Bronchial epithelial cell (primary cell): ENCODE data around the gene DDX3X. TPM values are rescaled to one million over a fixed set of nuclear protein-coding genes. Genes with fewer than 3 reads are reported as not detected.
A peak's percentile ranks its signal among the peaks of the same experiment; 100 is the strongest.
"Not testable (repeated sequence)": the region's sequence is repeated elsewhere in the genome, so short reads cannot be mapped to it uniquely, and the experiment has no call there.

Source experiments
- DNase-seq: peaks from one replicate; pipeline ENCODE4 v3.0.0-alpha.2; 2010; ENCODE audit warnings: low read depth
- FAIRE-seq: peaks from 2 replicates; lab custom pipeline; 2011; peaks lifted over from hg19 to GRCh38; lab: Jason Lieb, UNC
- H3K27me3 ChIP-seq: 2 replicates; pipeline ENCODE4 v1.5.1; 2011; ENCODE audit warnings: low read length; ENCODE audit not compliant: control insufficient read depth, insufficient read depth
- H3K36me3 ChIP-seq: 2 replicates; pipeline ENCODE4 v1.5.1; 2011; ENCODE audit warnings: low read length; ENCODE audit not compliant: control insufficient read depth, insufficient read depth
- H3K4me3 ChIP-seq: 2 replicates; pipeline ENCODE4 v1.5.1; 2011; ENCODE audit warnings: mild to moderate bottlenecking, low read depth, low read length, control low read depth
- CTCF ChIP-seq: IDR thresholded peaks from 2 replicates; pipeline ENCODE4 v1.5.1; 2011; ENCODE audit warnings: mild to moderate bottlenecking, moderate library complexity, low read length, control low read depth, inconsistent platforms; ENCODE audit not compliant: insufficient read depth, severe bottlenecking
- total RNA-seq: library from RNA; depleted of rRNA; stranded (reverse); fragments of >200 nt; gene quantifications from 2 replicates; pipeline ENCODE4 v1.2.1, GENCODE V29; 2014

DDX3X gene
- total RNA-seq, 1 donor from 2014 or later, result 239 TPM

- DNase-seq (no peak), FAIRE-seq (no peak)
- no peaks in the 10 kb centered on the region for H3K36me3 ChIP-seq
- no peak overlapping the region for H3K4me3 ChIP-seq
- TF ChIP-seq CTCF, result no peak
- H3K27me3 ChIP-seq, result no peaks in the 10 kb centered on the region
Measured at GRCh38 chrX:41388543-41388942, 54.6 kb downstream of the DDX3X start.

GRCh38 chrX:41389311-41389888 lies 55.4 kb downstream of the DDX3X start:
- no peaks in the 10 kb centered on the region for H3K27me3 ChIP-seq
- FAIRE-seq (peak; percentile 43), DNase-seq (no peak)
- no peaks in the 10 kb centered on the region for H3K36me3 ChIP-seq
- no peak for TF ChIP-seq CTCF
- H3K4me3 ChIP-seq, result no peak overlapping the region

GRCh38 chrX:41390576-41390975 lies 56.6 kb downstream of the DDX3X start:
- not testable (repeated sequence) for H3K27me3 ChIP-seq, H3K4me3 ChIP-seq, H3K36me3 ChIP-seq, FAIRE-seq, DNase-seq

- FAIRE-seq (no peak), DNase-seq (peak; percentile 76)
- no peaks in the 10 kb centered on the region for H3K27me3 ChIP-seq
- no peak for TF ChIP-seq CTCF
- no peak overlapping the region for H3K4me3 ChIP-seq
- H3K36me3 ChIP-seq, result no peaks in the 10 kb centered on the region
Measured at GRCh38 chrX:41391606-41392005, 57.6 kb downstream of the DDX3X start.

- DNase-seq (no peak), FAIRE-seq (no peak)
- no peak for TF ChIP-seq CTCF
- Histone ChIP-seq H3K4me3 (no peak overlapping the region), H3K27me3 (no peaks in the 10 kb centered on the region), H3K36me3 (no peaks in the 10 kb centered on the region)
Measured at GRCh38 chrX:41394293-41394692, 60.3 kb downstream of the DDX3X start.

- FAIRE-seq (no peak), DNase-seq (no peak)
- no peak overlapping the region for H3K4me3 ChIP-seq
- TF ChIP-seq CTCF, result no peak
- H3K27me3 ChIP-seq, result no peaks in the 10 kb centered on the region
- H3K36me3 ChIP-seq, result no peaks in the 10 kb centered on the region
Measured at GRCh38 chrX:41397219-41397618, 63.3 kb downstream of the DDX3X start.
